ENCODE data around the gene NSD2. TPM values are rescaled to one million over a fixed set of nuclear protein-coding genes. Genes with fewer than 3 reads are reported as not detected.

NSD2 gene
- total RNA-seq, 1 experiment from 2014 or later: 128 TPM

GRCh38 chr4:1978741-1979476, 107.7 kb downstream of the NSD2 start:
- H3K36me3 Mint-ChIP-seq: peaks cover 64% of the 10 kb centered on the region
- TF ChIP-seq ZNF416 (CRISPR knock-in tag; IDR thresholded peaks at IDR 0.05) (no peak), ZNF219 (CRISPR knock-in tag; IDR thresholded peaks at IDR 0.05; ENCODE audit: borderline replicate concordance) (no peak), GABPB1 (CRISPR knock-in tag; IDR thresholded peaks at IDR 0.05) (no peak)

GRCh38 chr4:1979477-1980196, 108.4 kb downstream of the NSD2 start:
- H3K27me3 Mint-ChIP-seq (ENCODE audit: low read depth): no peaks in the 10 kb centered on the region
- no peaks in the 10 kb centered on the region for H3K9me3 Mint-ChIP-seq
- peak overlapping the region; percentile 92 for H3K27ac Mint-ChIP-seq
- peaks cover 56% of the 10 kb centered on the region for H3K36me3 Mint-ChIP-seq
- TF ChIP-seq TCF7 (CRISPR knock-in tag; IDR thresholded peaks at IDR 0.05; ENCODE audit: low read depth) (no peak), FOXP1 (CRISPR knock-in tag; IDR thresholded peaks at IDR 0.05; ENCODE audit: borderline replicate concordance) (no peak), ZNF512 (CRISPR knock-in tag; IDR thresholded peaks at IDR 0.05; ENCODE audit: borderline replicate concordance) (no peak), ERG (CRISPR knock-in tag; IDR thresholded peaks at IDR 0.05) (no peak), GTF2I (CRISPR knock-in tag; conservative IDR thresholded peaks at IDR 0.05) (no peak), ZNF416 (CRISPR knock-in tag; IDR thresholded peaks at IDR 0.05) (no peak)
- no peak overlapping the region for H3K4me3 Mint-ChIP-seq
- DNase-seq (ENCODE audit: low spot score) (no peak), ATAC-seq (no peak)
- ChIA-PET CTCF (no interaction called here), POLR2A (no interaction called here)
- 0 out of 2 replicates have a peak, but pooled peaks cover 4% of the 10 kb centered on the region for H3K4me1 Mint-ChIP-seq

More at GRCh38 chr4:1978741-1979476, 107.7 kb downstream of the NSD2 start:
- no peaks in the 10 kb centered on the region for H3K9me3 Mint-ChIP-seq
- ATAC-seq: no peak; the same call in 1 of the 2 replicates
- 0 out of 2 replicates have a peak, but pooled peaks cover 4% of the 10 kb centered on the region for H3K4me1 Mint-ChIP-seq
- ChIA-PET POLR2A (no interaction called here), CTCF (no interaction called here)
- DNase-seq (ENCODE audit: low spot score): no peak
- H3K4me3 Mint-ChIP-seq: no peak overlapping the region
- H3K27me3 Mint-ChIP-seq (ENCODE audit: low read depth): no peaks in the 10 kb centered on the region
- H3K27ac Mint-ChIP-seq: peak overlapping the region; percentile 92

GRCh38 chr4:1980561-1981041, 109.4 kb downstream of the NSD2 start:
- H3K4me3 Mint-ChIP-seq: no peak overlapping the region
- DNase-seq (ENCODE audit: low spot score) (no peak), ATAC-seq (no peak)
- no peaks in the 10 kb centered on the region for H3K9me3 Mint-ChIP-seq
- H3K4me1 Mint-ChIP-seq: 0 out of 2 replicates have a peak, but pooled peaks cover 4% of the 10 kb centered on the region
- peaks cover 49% of the 10 kb centered on the region for H3K36me3 Mint-ChIP-seq
- no peak overlapping the region for H3K27ac Mint-ChIP-seq
- POLR2A ChIA-PET: no interaction called here
- TF ChIP-seq ZBTB21 (CRISPR knock-in tag; IDR thresholded peaks at IDR 0.05; ENCODE audit: borderline replicate concordance): no peak
- H3K27me3 Mint-ChIP-seq (ENCODE audit: low read depth): no peaks in the 10 kb centered on the region
- CTCF ChIA-PET: interaction anchor here (0.6 to 1.5 kb wide), 6 partner anchors 12 to 232 kb away, joined by 3 to 5 read pairs (median 4); no protein-coding TSS in a partner anchor

GRCh38 chr4:1981251-1982058, 110.3 kb downstream of the NSD2 start:
- peak; percentile 71 for ATAC-seq

More at GRCh38 chr4:1981251-1982058, 110.3 kb downstream of the NSD2 start:
- H3K27ac Mint-ChIP-seq: peak overlapping the region; percentile 8; the same call in 1 of the 2 replicates
- CTCF ChIA-PET: interaction anchor here (0.6 to 1.5 kb wide), 6 partner anchors 10 to 233 kb away, joined by 3 to 5 read pairs (median 4); no protein-coding TSS in a partner anchor
- TF ChIP-seq SP1 (CRISPR knock-in tag; conservative IDR thresholded peaks at IDR 0.05): 0 out of 2 replicates have a peak, but pooled peaks have one; percentile 26
- no peak for TF ChIP-seq ZNF232 (CRISPR knock-in tag; IDR thresholded peaks at IDR 0.05)
- peaks cover 40% of the 10 kb centered on the region for H3K36me3 Mint-ChIP-seq
- peak; percentile 70 for DNase-seq (ENCODE audit: low spot score)
- no peak overlapping the region for H3K4me3 Mint-ChIP-seq
- no peaks in the 10 kb centered on the region for H3K27me3 Mint-ChIP-seq (ENCODE audit: low read depth)
- POLR2A ChIA-PET: no interaction called here
- 0 out of 2 replicates have a peak, but pooled peaks cover 4% of the 10 kb centered on the region for H3K4me1 Mint-ChIP-seq
- no peaks in the 10 kb centered on the region for H3K9me3 Mint-ChIP-seq

Data from WTC11 (cell line).